Esophagus squamous epithelium (tissue), 5 donors: Measurements from ENCODE around the gene ST3GAL5. TPM values are rescaled to one million over a fixed set of nuclear protein-coding genes. Genes with fewer than 3 reads are reported as not detected.

Experiments used
- DNase-seq: peaks from one replicate; lab custom pipeline; 2025; lab: John Stamatoyannopoulos, UW
- H3K27ac ChIP-seq, 4 donors: fragments of 200-600 bp; sonication (generic); one replicate each; pipeline ENCODE4 v1.5.1; 2016 to 2019; ENCODE audit warnings: mild to moderate bottlenecking in 1 of 4
- H3K27me3 ChIP-seq, 4 donors: fragments of 200-600 bp; sonication (generic); 1 replicate in 3 of 4; 2 replicates in 1 of 4; pipeline versions ENCODE4 v1.5.1 to v1.6.0; 2017 to 2021; ENCODE audit warnings: antibody characterized with exemption in 1 of 4
- H3K36me3 ChIP-seq, 3 donors: fragments of 200-600 bp; sonication (generic); one replicate each; pipeline ENCODE4 v1.5.1; 2016 to 2019
- H3K4me1 ChIP-seq, 3 donors: fragments of 200-600 bp; sonication (generic); one replicate each; pipeline ENCODE4 v1.5.1; 2017 to 2019
- H3K4me3 ChIP-seq, 4 donors: fragments of 200-600 bp; sonication (generic); 1 replicate in 3 of 4; 2 replicates in 1 of 4; pipeline ENCODE4 v1.5.1; 2016 to 2019; ENCODE audit warnings: mild to moderate bottlenecking in 2 of 4, moderate library complexity in 1 of 4
- H3K9me3 ChIP-seq, 3 donors: fragments of 200-600 bp; sonication (generic); one replicate each; pipeline ENCODE4 v1.5.1; 2016 to 2019
- CTCF ChIP-seq, 6 experiments: fragments of 450-650 bp in 4 of 6; fragments of 200-600 bp in 2 of 6; sonication (generic) in 2 of 6; IDR thresholded peaks; one replicate each; pipeline ENCODE4 v1.5.1; 2016 to 2019; ENCODE audit warnings: antibody characterized with exemption in 6 of 6, mild to moderate bottlenecking in 4 of 6, moderate library complexity in 4 of 6
- POLR2A ChIP-seq, 4 donors: fragments of 450-650 bp; IDR thresholded peaks; one replicate each; pipeline ENCODE4 v1.6.1; 2017; ENCODE audit warnings: antibody characterized with exemption in 4 of 4, mild to moderate bottlenecking in 4 of 4, moderate library complexity in 3 of 4
- WGBS, 2 donors: methylation state at CpG; one replicate each; pipeline ENCODE4 v1.1.5; 2018; 5-methylcytosine and 5-hydroxymethylcytosine counted together
- intact Hi-C: fragments of 100-400 bp; cut with DNase I; formaldehyde crosslinking; loops from one replicate; pipeline ENCODE4 v1.15.0; 2022
- total RNA-seq, 4 donors: library from RNA; depleted of rRNA; stranded (reverse); fragments of >200 nt; gene quantifications; one replicate each; pipeline ENCODE4 v1.1.0, GENCODE V29; 2016
- donor health status: DM: yes; HTN: yes; CAD: no.

ST3GAL5 gene
- total RNA-seq, 4 donors from 2014 or later: 1.3 to 13.5 (median 5.2) TPM

GRCh38 chr2:85858841-85859240 is 29.9 kb downstream of the ST3GAL5 start:
- DNase-seq: no peak
- H3K27ac ChIP-seq: no peak overlapping the region
- no peak for TF ChIP-seq CTCF (IDR thresholded peaks at IDR 0.05)
- no peak for TF ChIP-seq POLR2A (IDR thresholded peaks at IDR 0.05)
- no peaks in the 10 kb centered on the region for H3K9me3 ChIP-seq
- H3K36me3 ChIP-seq: peaks cover 0 to 22% (median 0%) of the 10 kb centered on the region in 3 donors
- 28 to 35% methylated on average over 3 of the region's 3 CpGs for WGBS, 2 donors
- intact Hi-C loops: no loop called here
- H3K4me1 ChIP-seq: no peaks in the 10 kb centered on the region
- no peaks in the 10 kb centered on the region for H3K27me3 ChIP-seq
- no peak overlapping the region for H3K4me3 ChIP-seq

- peak overlapping the region in 1 of 4 donors; percentile 77 for H3K27ac ChIP-seq
- 78 to 92% methylated on average over 4 of the region's 4 CpGs for WGBS, 2 donors
- TF ChIP-seq CTCF (IDR thresholded peaks at IDR 0.05) (no peak), POLR2A (IDR thresholded peaks at IDR 0.05) (no peak)
Observed at GRCh38 chr2:85854897-85855296, 33.9 kb downstream of the ST3GAL5 start.

GRCh38 chr2:85854166-85854509 is 34.7 kb downstream of the ST3GAL5 start:
- intact Hi-C loops: no loop called here
- DNase-seq: no peak
- Histone ChIP-seq H3K4me3 (peak overlapping the region in 1 of 4 donors; percentile 27), H3K9me3 (no peaks in the 10 kb centered on the region), H3K27me3 (no peaks in the 10 kb centered on the region), H3K4me1 (peaks cover 0 to 22% (median 0%) of the 10 kb centered on the region in 3 donors), H3K36me3 (peaks cover 0 to 9% (median 0%) of the 10 kb centered on the region in 3 donors), H3K27ac (peak overlapping the region; percentile 17 to 77 (median 58))
- 83 to 96% methylated on average over 2 to 3 of the region's 3 CpGs for WGBS, 2 donors
- TF ChIP-seq CTCF (IDR thresholded peaks at IDR 0.05): no peak

More at GRCh38 chr2:85854897-85855296, 33.9 kb downstream of the ST3GAL5 start:
- no peaks in the 10 kb centered on the region for H3K9me3 ChIP-seq
- H3K36me3 ChIP-seq: peaks cover 0 to 16% (median 0%) of the 10 kb centered on the region in 3 donors
- H3K4me3 ChIP-seq: no peak overlapping the region
- H3K27me3 ChIP-seq: no peaks in the 10 kb centered on the region
- H3K4me1 ChIP-seq: peaks cover 0 to 22% (median 0%) of the 10 kb centered on the region in 3 donors
- DNase-seq: no peak
- intact Hi-C loops: no loop called here

GRCh38 chr2:85853499-85854165 is 35.2 kb downstream of the ST3GAL5 start:
- DNase-seq: no peak
- TF ChIP-seq POLR2A (IDR thresholded peaks at IDR 0.05) (no peak), CTCF (IDR thresholded peaks at IDR 0.05) (no peak)
- H3K36me3 ChIP-seq: peaks cover 0 to 6% (median 0%) of the 10 kb centered on the region in 3 donors
- intact Hi-C loops: no loop called here
- H3K27me3 ChIP-seq: no peaks in the 10 kb centered on the region
- peak overlapping the region; percentile 25 to 77 (median 58) for H3K27ac ChIP-seq
- peak overlapping the region in 1 of 4 donors; percentile 27 for H3K4me3 ChIP-seq
- 68 to 71% methylated on average over 8 of the region's 10 CpGs for WGBS, 2 donors
- H3K9me3 ChIP-seq: no peaks in the 10 kb centered on the region
- H3K4me1 ChIP-seq: peaks cover 0 to 22% (median 0%) of the 10 kb centered on the region in 3 donors

GRCh38 chr2:85852937-85853498 is 35.8 kb downstream of the ST3GAL5 start:
- Histone ChIP-seq H3K36me3 (peaks cover 0 to under 1% (median 0%) of the 10 kb centered on the region in 3 donors), H3K4me1 (peaks cover 0 to 22% (median 0%) of the 10 kb centered on the region in 3 donors), H3K4me3 (peak overlapping the region in 2 of 4 donors; percentile 4 to 27), H3K27me3 (no peaks in the 10 kb centered on the region), H3K27ac (peak overlapping the region; percentile 25 to 77 (median 58)), H3K9me3 (no peaks in the 10 kb centered on the region)
- TF ChIP-seq CTCF (IDR thresholded peaks at IDR 0.05) (no peak), POLR2A (IDR thresholded peaks at IDR 0.05) (no peak)
- 75 to 82% methylated on average over 9 to 11 of the region's 11 CpGs for WGBS, 2 donors
- peak; percentile 18 for DNase-seq
- intact Hi-C loops: no loop called here
